Muscle of leg (tissue), 11 donors: ENCODE results near the gene ATP4B. TPM values are rescaled to one million over a fixed set of nuclear protein-coding genes. Genes with fewer than 3 reads are reported as not detected.

ENCODE experiments used
- DNase-seq: peaks from one replicate; pipeline ENCODE4 v3.0.0; 2013
- H3K27ac ChIP-seq: one replicate; pipeline ENCODE4 v1.5.1; 2013; ENCODE audit warnings: mild to moderate bottlenecking, low read length, control low read depth
- H3K27me3 ChIP-seq: one replicate; pipeline ENCODE4 v1.6.1; 2013; ENCODE audit warnings: low read length; ENCODE audit not compliant: control insufficient read depth, insufficient read depth
- H3K36me3 ChIP-seq: one replicate; pipeline ENCODE4 v1.6.1; 2013; ENCODE audit warnings: low read length; ENCODE audit not compliant: control insufficient read depth, insufficient read depth
- H3K4me1 ChIP-seq: one replicate; pipeline ENCODE4 v1.6.1; 2013; ENCODE audit warnings: low read length; ENCODE audit not compliant: control insufficient read depth, insufficient read depth
- H3K4me3 ChIP-seq: one replicate; pipeline ENCODE4 v1.5.1; 2013; ENCODE audit warnings: low read length, control low read depth
- H3K9me3 ChIP-seq: replicated peaks from 2 replicates; pipeline ENCODE4 v1.6.1; 2013; ENCODE audit warnings: low read depth, low read length; ENCODE audit not compliant: control insufficient read depth
- WGBS: methylation state at CpG from one replicate; pipeline ENCODE4 v1.1.5; 2013; ENCODE audit warnings: missing lambda C conversion rate; ENCODE audit not compliant: insufficient coverage; 5-methylcytosine and 5-hydroxymethylcytosine counted together
- polyA plus RNA-seq, 8 donors: library from polyadenylated mRNA; unstranded; fragments of 120-200 nt; gene quantifications; one replicate each; pipeline versions ENCODE4 v1.2.1 to v1.2.3, GENCODE V29; 2013; ENCODE audit warnings: inconsistent platforms in 1 of 8, low replicate concordance in 1 of 8; ENCODE audit not compliant: insufficient read length in 8 of 8, insufficient read depth in 1 of 8
- total RNA-seq: library from RNA; stranded (reverse); fragments of 120-200 nt; gene quantifications from one replicate; pipeline ENCODE4 v1.2.4, GENCODE V29; 2013

The ATP4B gene
- total and polyA plus RNA-seq, 9 donors: 0.07 to 0.69 (median 0.08) TPM; not detected in 6

DNA sequence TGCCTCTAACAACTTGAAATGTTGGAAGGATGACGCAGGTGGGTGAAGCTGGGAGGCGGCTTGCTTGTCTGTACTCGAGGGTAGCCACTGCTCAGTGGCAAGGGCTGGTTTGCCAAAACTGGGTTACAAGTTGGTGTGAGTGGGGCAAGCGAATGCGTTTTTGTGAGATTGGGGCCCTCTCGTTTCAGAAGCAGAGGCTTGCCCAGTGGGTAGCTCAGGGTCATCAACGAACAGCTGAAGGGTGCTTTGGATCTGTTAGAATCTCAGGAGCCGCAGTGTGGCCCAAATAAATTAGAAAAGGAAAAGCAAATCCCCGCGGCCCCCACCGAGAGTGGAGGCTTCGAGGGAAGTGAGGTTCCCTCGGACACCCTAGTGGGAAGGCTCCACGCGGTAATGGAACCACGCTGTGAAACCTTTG, 7.3 kb downstream of the ATP4B start:
- 93% methylated on average over 8 of the region's 16 CpGs for WGBS
- H3K27ac ChIP-seq: no peak overlapping the region

DNA sequence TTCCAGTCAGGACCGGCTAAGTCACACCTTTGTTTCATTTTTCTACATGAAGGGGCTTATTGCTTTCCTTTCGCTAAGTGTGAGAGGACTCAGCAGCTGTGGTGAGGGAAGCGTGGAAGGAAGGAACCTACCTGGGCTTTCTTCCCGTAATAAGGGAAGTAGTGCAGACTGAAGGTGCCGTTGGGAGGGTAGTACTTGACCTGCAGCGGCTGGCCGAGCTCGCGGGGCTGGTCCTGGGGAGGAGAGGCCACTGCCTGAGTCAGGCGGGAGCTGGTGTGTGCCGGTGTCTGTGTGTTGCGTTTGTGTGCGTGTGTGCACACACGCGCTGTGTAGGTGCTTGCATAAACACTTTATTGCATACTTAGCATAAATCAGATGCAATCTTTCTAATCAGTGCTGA, 7.7 kb downstream of the ATP4B start:
- DNase-seq: no peak
- Histone ChIP-seq H3K27ac (no peak overlapping the region), H3K27me3 (no peaks in the 10 kb centered on the region), H3K4me3 (no peak overlapping the region), H3K4me1 (peaks cover 24% of the 10 kb centered on the region), H3K36me3 (no peaks in the 10 kb centered on the region), H3K9me3 (no peaks in the 10 kb centered on the region)
- WGBS: 92% methylated on average over 10 of the region's 15 CpGs

More for the DNA sequence above, 7.3 kb downstream of the ATP4B start:
- H3K36me3 ChIP-seq: no peaks in the 10 kb centered on the region
- H3K4me1 ChIP-seq: peaks cover 24% of the 10 kb centered on the region
- H3K9me3 ChIP-seq: no peaks in the 10 kb centered on the region
- DNase-seq: no peak
- no peaks in the 10 kb centered on the region for H3K27me3 ChIP-seq
- H3K4me3 ChIP-seq: no peak overlapping the region

DNA sequence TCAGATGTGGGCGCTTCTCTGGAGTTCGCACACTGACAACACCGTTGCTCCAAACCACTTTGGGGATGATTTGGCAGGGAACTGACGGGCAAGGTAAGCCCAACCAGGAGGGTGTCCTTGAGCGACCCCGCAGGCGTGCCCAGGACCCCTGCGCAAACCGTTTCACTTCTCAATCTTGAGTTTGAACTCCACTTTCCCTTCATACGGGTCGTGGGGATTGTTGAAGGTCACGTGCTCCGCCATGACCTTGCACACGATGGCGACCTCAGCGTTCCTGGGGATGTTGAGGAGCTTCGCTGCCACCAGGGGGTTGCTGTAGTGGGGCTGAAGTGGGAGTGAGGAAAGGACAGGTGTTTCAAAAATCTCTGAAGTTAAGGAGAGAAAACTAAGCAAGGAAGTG, 8.8 kb downstream of the ATP4B start:
- H3K27me3 ChIP-seq: no peaks in the 10 kb centered on the region
- WGBS: 93% methylated on average over 17 of the region's 17 CpGs
- H3K36me3 ChIP-seq: no peaks in the 10 kb centered on the region
- H3K27ac ChIP-seq: no peak overlapping the region
- no peak overlapping the region for H3K4me3 ChIP-seq
- peaks cover 24% of the 10 kb centered on the region for H3K4me1 ChIP-seq
- DNase-seq: no peak
- no peaks in the 10 kb centered on the region for H3K9me3 ChIP-seq

DNA sequence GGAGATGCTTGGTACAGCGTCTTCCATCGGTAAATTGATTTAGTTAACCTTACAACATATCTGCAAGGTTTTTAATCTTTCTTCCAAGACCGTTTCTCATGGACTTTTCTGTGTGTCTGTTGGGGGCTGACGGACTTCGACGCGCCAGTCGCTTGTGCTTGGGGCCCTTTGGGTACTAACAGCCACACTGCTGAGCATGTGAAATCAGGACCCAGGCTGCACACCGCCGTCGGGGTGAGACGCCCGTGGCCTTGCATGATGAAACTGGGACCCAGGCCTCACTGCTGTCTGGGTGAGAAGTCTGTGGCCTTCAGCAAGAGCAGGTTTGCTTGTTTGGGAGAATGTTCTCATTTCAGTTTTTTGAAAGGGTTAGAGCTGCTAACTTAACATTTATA, 9.8 kb downstream of the ATP4B start:
- Histone ChIP-seq H3K4me1 (peaks cover 17% of the 10 kb centered on the region), H3K9me3 (no peaks in the 10 kb centered on the region), H3K27me3 (no peaks in the 10 kb centered on the region), H3K27ac (no peak overlapping the region), H3K4me3 (no peak overlapping the region), H3K36me3 (no peaks in the 10 kb centered on the region)
- DNase-seq: no peak
- WGBS: 89% methylated on average over 10 of the region's 13 CpGs

DNA sequence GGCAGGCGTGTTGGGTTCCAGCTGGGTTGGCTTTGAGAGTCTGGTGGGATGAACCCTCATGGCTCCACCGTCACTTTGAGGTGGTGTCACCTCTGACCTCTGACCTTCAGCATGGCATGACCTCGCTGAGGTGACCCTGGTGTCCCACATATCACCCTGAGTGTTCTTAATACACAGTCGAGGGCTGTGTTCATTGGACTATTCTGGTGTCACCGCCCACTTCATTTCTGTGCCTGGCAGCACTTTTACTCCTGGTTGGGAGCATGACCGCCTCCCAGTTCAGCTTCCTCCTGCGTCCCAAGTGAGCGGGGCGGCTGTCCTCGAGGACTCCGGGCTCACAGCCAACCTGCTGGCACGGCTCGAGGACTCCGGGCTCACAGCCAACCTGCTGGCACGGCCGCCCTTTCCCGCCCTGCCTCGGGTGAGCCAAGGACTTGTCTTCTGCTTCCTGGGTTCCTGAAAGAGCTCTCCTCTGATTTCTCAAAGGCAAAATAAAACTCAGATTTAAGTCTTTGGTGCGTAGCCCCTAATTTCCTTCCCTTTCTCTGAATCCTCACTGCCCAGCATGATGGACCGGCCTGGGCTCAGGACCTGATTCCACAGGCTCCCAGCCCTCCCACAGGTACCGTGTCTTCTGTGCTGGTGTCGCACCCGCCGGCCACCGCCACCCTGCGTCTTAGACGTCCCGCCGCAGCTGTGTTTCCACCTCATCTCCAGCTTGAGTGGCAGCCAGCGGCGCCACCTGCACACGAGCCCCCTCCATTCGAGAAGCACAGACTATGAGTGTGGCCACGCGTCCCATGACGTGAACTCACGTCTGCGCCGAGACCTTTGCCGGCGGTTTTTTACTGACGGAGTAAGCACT, 10.4 kb downstream of the ATP4B start:
- DNase-seq: peak; percentile 73
- no peaks in the 10 kb centered on the region for H3K36me3 ChIP-seq
- WGBS: 58% methylated on average over 37 of the region's 42 CpGs
- no peaks in the 10 kb centered on the region for H3K9me3 ChIP-seq
- H3K4me3 ChIP-seq: no peak overlapping the region
- H3K27ac ChIP-seq: peak overlapping the region; percentile 55
- H3K27me3 ChIP-seq: no peaks in the 10 kb centered on the region
- peaks cover 11% of the 10 kb centered on the region for H3K4me1 ChIP-seq

DNA sequence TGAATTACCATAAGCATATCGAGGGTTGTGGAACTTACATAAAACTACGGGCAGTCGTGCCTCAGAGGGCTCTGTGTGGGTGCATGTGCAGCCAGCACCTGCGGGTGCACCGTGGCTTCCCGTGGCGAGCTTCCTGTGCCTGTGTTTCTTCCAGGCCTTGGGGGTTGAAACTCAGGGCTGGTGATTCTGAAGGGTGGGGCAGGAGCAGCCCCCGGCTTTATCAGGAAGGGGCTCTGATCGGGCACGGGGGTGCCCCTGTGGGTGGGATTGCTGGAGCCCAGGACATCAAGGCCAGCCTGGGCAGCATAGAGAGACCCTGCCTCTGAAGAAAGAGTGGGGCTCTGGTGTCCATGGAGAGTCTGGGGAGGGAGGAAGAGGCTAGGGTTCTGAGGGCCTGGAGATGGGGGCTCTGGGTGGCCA, 11.1 kb downstream of the ATP4B start:
- 93% methylated on average over 6 of the region's 10 CpGs for WGBS
- H3K9me3 ChIP-seq: no peaks in the 10 kb centered on the region
- H3K27me3 ChIP-seq: no peaks in the 10 kb centered on the region
- no peak overlapping the region for H3K4me3 ChIP-seq
- peaks cover 2% of the 10 kb centered on the region for H3K36me3 ChIP-seq
- peak overlapping the region; percentile 29 for H3K27ac ChIP-seq
- no peak for DNase-seq
- peaks cover 11% of the 10 kb centered on the region for H3K4me1 ChIP-seq

DNA sequence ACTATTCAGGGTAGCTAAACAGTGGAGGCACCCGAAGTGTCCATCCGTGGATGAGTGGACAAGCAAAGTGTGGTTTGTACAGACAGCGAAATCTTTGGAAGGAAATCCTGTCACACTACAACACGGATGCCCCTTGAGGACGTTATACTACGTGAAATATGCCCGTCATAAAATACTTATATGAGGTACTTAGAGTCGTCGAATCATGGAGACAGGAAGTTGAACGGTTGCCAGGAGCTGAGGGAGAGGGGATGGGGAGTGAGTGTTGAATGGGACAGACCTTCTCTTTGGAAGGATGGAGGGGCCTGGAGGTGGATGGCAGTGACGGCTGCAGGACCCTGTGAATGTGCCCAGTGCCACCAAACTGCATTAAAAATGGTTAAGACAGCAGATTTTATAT, 11.6 kb downstream of the ATP4B start:
- 25% methylated on average over 5 of the region's 11 CpGs for WGBS
- DNase-seq: no peak

DNA sequence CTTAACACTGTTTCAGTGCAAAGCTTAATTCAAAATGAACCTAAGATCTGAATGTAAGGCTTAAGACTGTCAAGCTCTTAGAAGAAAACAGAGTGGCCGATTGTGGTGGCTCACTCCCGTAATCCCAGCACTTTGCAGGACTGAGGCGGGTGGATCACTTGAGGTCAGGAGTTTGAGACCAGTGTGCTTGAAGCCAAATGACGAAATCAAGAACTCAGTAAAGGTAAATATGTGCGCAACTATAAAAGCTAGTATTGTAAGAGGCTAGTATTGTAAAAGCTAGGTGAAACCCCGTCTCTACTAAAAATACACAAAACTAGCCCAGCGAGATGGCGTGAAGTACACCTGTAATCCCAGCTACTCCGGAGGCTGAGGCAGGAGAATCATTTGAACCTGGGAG, 12.7 kb downstream of the ATP4B start:
- Histone ChIP-seq H3K27me3 (no peaks in the 10 kb centered on the region), H3K9me3 (no peaks in the 10 kb centered on the region), H3K4me3 (no peak overlapping the region), H3K4me1 (peaks cover 11% of the 10 kb centered on the region), H3K27ac (no peak overlapping the region), H3K36me3 (peaks cover 10% of the 10 kb centered on the region)
- no peak for DNase-seq
- 89% methylated on average over 4 of the region's 9 CpGs for WGBS

More for the DNA sequence above, 11.6 kb downstream of the ATP4B start:
- Histone ChIP-seq H3K4me3 (no peak overlapping the region), H3K9me3 (no peaks in the 10 kb centered on the region), H3K27me3 (no peaks in the 10 kb centered on the region), H3K27ac (no peak overlapping the region), H3K4me1 (peaks cover 11% of the 10 kb centered on the region), H3K36me3 (peaks cover 6% of the 10 kb centered on the region)

DNA sequence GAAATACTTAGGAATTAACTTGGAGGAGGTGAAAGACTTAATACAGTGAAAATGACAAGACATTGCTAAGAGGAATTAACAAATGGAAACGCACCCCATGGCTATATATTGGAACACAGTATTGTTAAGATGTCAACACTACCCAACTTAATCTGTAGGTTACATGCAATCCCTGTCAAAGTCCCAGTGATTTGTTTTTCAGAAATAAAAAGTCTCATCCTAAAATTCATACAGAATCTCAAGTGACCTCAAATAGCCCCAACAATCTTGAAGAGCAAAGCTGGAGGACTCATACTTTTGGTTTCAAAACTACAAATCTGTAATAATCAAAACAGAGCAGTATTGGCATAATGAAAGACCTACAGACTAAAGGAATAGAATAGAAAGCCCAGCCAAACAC, 13.2 kb downstream of the ATP4B start:
- Histone ChIP-seq H3K27me3 (no peaks in the 10 kb centered on the region), H3K4me3 (no peak overlapping the region), H3K4me1 (peaks cover 11% of the 10 kb centered on the region), H3K27ac (no peak overlapping the region), H3K9me3 (no peaks in the 10 kb centered on the region), H3K36me3 (peaks cover 15% of the 10 kb centered on the region)
- WGBS: no CpG with 5 or more reads among the region's 1 CpG
- no peak for DNase-seq

DNA sequence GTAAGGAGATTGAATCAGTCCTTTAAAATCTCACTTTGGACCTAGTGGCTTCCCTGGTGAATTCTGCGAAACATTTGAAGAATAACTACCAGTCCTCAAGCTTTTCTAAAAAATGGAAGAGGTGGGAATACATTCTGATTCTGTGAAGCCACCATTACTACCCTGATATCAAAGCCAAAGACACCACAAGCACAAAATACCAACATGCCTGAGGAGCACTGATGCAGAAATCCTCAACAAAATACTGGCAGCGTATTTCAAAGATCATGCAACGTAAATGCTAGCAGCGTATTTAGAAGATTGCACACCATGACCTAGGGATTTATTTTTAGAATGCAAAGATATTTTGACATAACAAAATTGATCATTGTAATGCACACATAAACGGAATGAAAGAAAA, 14.4 kb downstream of the ATP4B start:
- DNase-seq: no peak
- WGBS: no CpG with 5 or more reads among the region's 5 CpGs
- Histone ChIP-seq H3K4me1 (peaks cover 11% of the 10 kb centered on the region), H3K9me3 (no peaks in the 10 kb centered on the region), H3K36me3 (peaks cover 25% of the 10 kb centered on the region), H3K27me3 (no peaks in the 10 kb centered on the region), H3K27ac (no peak overlapping the region), H3K4me3 (no peak overlapping the region)
